Kidney epithelial cell (primary cell): Measurements from ENCODE around the gene IGSF21. TPM values are rescaled to one million over a fixed set of nuclear protein-coding genes. Genes with fewer than 3 reads are reported as not detected.

ENCODE experiments used
- DNase-seq: peaks from one replicate; pipeline ENCODE4 v3.0.0-alpha.2; 2010; ENCODE audit warnings: low read depth
- H3K27me3 ChIP-seq: 2 replicates; pipeline ENCODE4 v1.6.0; 2011; ENCODE audit warnings: low read length; ENCODE audit not compliant: control insufficient read depth, insufficient read depth
- H3K36me3 ChIP-seq: 2 replicates; pipeline ENCODE4 v1.5.1; 2011; ENCODE audit warnings: low read length; ENCODE audit not compliant: control insufficient read depth, insufficient read depth
- H3K4me3 ChIP-seq: 2 replicates; pipeline ENCODE4 v1.5.1; 2011; ENCODE audit warnings: low read depth, mild to moderate bottlenecking, control low read depth, low read length
- total RNA-seq: library from RNA; depleted of rRNA; stranded (reverse); fragments of >200 nt; gene quantifications from 2 replicates; pipeline ENCODE4 v1.2.3, GENCODE V29; 2015
- TF ChIP-seq, protein P1 (sequence below): IDR thresholded peaks from 2 replicates; pipeline ENCODE4 v1.5.1; 2011; ENCODE audit warnings: mild to moderate bottlenecking, moderate library complexity, low read length, control low read depth, inconsistent platforms; ENCODE audit not compliant: insufficient read depth, poor library complexity, severe bottlenecking

The IGSF21 gene
- total RNA-seq, 1 donor from 2014 or later = not detected

DNA sequence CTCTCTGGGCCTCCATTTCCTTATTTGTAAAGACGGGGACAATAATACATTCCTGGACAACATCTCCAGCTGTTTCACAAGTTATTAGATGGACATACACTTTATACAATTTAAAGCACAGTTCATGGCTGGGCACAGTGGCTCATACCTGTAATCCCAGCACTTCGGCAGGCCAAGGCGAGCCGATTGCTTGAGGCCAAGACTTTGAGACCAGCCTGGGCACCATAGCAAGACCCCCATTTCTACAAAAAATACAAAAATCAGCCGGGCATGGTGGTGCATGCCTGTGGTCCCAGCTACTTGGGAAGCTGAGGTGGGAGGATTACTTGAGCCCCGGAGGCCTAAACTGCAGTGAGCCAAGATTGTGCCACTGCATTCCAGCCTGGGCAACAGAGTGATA lies 34.1 kb downstream of the IGSF21 start:
- H3K4me3 ChIP-seq = no peak overlapping the region
- DNase-seq = no peak
- TF ChIP-seq, protein P1, sequence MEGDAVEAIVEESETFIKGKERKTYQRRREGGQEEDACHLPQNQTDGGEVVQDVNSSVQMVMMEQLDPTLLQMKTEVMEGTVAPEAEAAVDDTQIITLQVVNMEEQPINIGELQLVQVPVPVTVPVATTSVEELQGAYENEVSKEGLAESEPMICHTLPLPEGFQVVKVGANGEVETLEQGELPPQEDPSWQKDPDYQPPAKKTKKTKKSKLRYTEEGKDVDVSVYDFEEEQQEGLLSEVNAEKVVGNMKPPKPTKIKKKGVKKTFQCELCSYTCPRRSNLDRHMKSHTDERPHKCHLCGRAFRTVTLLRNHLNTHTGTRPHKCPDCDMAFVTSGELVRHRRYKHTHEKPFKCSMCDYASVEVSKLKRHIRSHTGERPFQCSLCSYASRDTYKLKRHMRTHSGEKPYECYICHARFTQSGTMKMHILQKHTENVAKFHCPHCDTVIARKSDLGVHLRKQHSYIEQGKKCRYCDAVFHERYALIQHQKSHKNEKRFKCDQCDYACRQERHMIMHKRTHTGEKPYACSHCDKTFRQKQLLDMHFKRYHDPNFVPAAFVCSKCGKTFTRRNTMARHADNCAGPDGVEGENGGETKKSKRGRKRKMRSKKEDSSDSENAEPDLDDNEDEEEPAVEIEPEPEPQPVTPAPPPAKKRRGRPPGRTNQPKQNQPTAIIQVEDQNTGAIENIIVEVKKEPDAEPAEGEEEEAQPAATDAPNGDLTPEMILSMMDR = no peak
- H3K27me3 ChIP-seq = no peaks in the 10 kb centered on the region
- H3K36me3 ChIP-seq = no peaks in the 10 kb centered on the region

DNA sequence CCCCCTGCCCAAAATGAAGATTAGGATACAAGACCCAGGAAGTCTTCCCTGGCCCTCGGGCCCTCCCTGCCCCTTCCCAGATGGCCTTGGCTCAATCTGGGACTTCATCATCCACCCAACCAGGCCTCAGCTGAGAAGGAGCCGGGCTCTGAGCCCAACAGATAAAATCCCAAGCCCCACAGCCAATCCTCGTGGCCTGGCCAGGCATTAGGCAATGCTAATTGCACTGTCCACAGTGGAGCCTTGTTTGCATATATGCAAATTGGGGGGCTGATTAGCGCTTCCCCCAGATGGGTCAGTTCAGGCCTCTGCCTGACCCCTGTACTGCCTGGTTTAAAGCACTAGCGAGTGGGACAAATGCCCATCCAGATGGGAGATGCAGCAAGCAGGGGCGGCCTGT lies 34.9 kb downstream of the IGSF21 start:
- H3K4me3 ChIP-seq = no peak overlapping the region
- H3K36me3 ChIP-seq = no peaks in the 10 kb centered on the region
- no peak for DNase-seq
- TF ChIP-seq, protein P1 = no peak
- no peaks in the 10 kb centered on the region for H3K27me3 ChIP-seq

DNA sequence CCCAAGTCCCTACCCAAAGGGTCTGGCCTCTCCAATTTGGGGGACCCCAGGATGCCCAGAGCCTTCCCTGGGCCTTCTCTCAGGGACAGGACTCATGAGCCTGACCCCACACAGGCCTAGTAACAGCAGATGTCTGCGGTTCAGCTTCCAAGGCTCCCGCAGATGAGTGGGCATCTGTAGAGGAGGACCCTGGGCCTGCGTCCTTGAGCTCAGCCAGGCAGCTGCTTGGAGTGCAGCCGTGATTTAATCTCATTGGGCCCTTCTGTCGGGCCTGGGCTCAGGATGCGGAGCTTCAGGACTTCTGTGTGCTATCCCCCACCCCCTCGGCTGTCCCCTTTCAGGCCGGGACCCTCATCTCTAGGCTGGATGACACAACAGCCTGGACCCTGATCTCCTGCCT lies 35.4 kb downstream of the IGSF21 start:
- no peaks in the 10 kb centered on the region for H3K27me3 ChIP-seq
- DNase-seq = no peak
- H3K36me3 ChIP-seq = no peaks in the 10 kb centered on the region
- H3K4me3 ChIP-seq = no peak overlapping the region
- TF ChIP-seq, protein P1 = no peak

DNA sequence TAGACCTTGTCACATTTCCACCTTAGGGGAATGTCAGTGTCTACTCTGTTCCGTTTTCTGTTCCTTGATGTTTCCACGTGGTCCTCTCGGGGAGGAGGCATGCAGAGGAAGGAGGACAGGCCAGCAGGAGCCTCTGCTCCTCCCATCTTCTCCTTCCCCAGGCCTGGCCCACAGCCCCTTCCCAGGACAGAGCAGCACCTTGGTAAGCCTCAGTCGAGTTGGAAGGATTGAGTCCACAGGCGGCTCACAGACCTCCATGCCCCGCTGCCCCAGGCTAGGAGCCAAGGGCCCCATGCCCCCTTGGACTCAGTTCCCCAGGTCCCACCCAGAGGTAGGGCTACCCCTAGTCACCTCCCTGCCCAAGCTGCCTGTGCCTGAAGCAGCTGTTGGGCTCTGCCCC lies 36.5 kb downstream of the IGSF21 start:
- Histone ChIP-seq H3K27me3 (no peaks in the 10 kb centered on the region), H3K4me3 (no peak overlapping the region), H3K36me3 (no peaks in the 10 kb centered on the region)
- no peak for DNase-seq
- TF ChIP-seq, protein P1 = no peak

DNA sequence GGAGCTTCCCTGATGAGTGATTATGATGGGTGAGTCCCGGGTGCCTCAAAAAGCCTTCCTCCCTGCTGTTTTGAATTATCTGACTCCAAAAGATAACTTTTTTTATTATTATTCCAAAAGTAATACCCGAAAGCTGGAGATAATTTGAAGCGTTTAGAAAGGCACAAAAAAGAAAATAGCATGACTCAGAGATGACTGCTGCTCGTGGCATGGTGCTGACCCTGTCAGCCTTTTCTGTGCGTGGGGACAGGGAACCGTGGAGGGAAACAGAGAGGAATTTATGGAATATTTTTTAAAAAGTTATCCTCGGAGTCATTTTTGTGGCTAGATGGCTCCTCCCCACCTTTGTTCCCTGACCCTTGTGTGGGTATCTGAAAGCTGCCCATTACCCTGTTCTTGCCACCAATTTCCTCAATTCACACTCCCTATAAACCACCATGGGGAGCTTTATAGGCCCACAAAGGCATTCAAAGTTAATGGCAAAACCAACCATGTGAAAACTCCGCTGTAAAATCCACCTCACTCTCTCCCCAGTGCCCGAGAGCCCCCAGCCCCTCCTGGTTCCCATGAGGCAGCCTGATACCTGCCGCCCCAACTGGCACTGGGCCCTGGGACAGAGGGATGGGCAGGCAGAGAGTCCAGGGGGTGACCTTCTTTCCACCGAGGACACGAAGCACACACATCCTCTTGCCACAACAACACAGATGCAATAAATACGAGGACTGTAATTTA lies 37.5 kb downstream of the IGSF21 start:
- TF ChIP-seq, protein P1 = no peak
- no peaks in the 10 kb centered on the region for H3K36me3 ChIP-seq
- no peaks in the 10 kb centered on the region for H3K27me3 ChIP-seq
- DNase-seq = no peak
- H3K4me3 ChIP-seq = no peak overlapping the region
